ENCODE measurements around the gene RALGPS1. TPM values are rescaled to one million over a fixed set of nuclear protein-coding genes. Genes with fewer than 3 reads are reported as not detected.
A peak's percentile ranks its signal among the peaks of the same experiment; 100 is the strongest.

Gene RALGPS1
- total RNA-seq, 1 experiment from 2014 or later, result 18.6 TPM

- no peak overlapping the region for H2AFZ ChIP-seq (ENCODE audit: low read length)
- H3K4me2 ChIP-seq (ENCODE audit: insufficient read depth, insufficient read length, low read length), result no peak overlapping the region
- H2BK5ac ChIP-seq (ENCODE audit: insufficient read length, low read length), result no peak overlapping the region
- no peak overlapping the region for H3K9ac ChIP-seq (ENCODE audit: extremely low read depth, insufficient read length, low read length)
- DNase-seq, result no peak
- no peak overlapping the region for H4K8ac ChIP-seq (replicated peaks; ENCODE audit: insufficient read length, low read depth, low read length)
- no peak overlapping the region for H2BK15ac ChIP-seq (ENCODE audit: low read depth, low read length)
- no peaks in the 10 kb centered on the region for H3K9me3 ChIP-seq (ENCODE audit: control insufficient read depth, low read depth, low read length)
- no peak overlapping the region for H4K91ac ChIP-seq (ENCODE audit: insufficient read length, low read depth, low read length)
- H3K18ac ChIP-seq (ENCODE audit: insufficient read length, low read depth, low read length), result no peak overlapping the region
- H3K27ac ChIP-seq (ENCODE audit: insufficient read length, low read depth, low read length), result no peak overlapping the region
- no peaks in the 10 kb centered on the region for H3K27me3 ChIP-seq (ENCODE audit: insufficient read depth, low read length)
- no peak overlapping the region for H2BK12ac ChIP-seq (ENCODE audit: insufficient read length, low read depth, low read length)
- no peaks in the 10 kb centered on the region for H4K20me1 ChIP-seq (ENCODE audit: control insufficient read depth, insufficient read depth, insufficient read length)
- Mint-ChIP-seq H3K36me3 (ENCODE audit: insufficient read depth in 1 of 3, low read depth in 3 of 3) (0 out of 7 replicates have a peak, but pooled peaks cover 0 to 5% (median 0%) of the 10 kb centered on the region in 3 experiments), H3K4me3 (no peak overlapping the region), H3K4me1 (no peaks in the 10 kb centered on the region; a peak in 1 of 4 replicates), H3K9me3 (no peaks in the 10 kb centered on the region), H3K27ac (peak overlapping the region in 1 of 3 experiments; percentile 63; a peak in 2 of 7 replicates), H3K27me3 (ENCODE audit: low read depth) (no peaks in the 10 kb centered on the region; the same call in 1 of the 2 replicates)
- no CpG with 5 or more reads among the region's 3 CpGs for WGBS (ENCODE audit: extremely low coverage, insufficient read length, low lambda C conversion rate)
- H2BK120ac ChIP-seq (ENCODE audit: low read depth, low read length, poor library complexity, severe bottlenecking), result no peak overlapping the region
- no peak overlapping the region for H2BK20ac ChIP-seq (ENCODE audit: low read depth, low read length, poor library complexity, severe bottlenecking)
- H4K5ac ChIP-seq (ENCODE audit: insufficient read length, low read depth, low read length), result no peak overlapping the region
- H3K4me1 ChIP-seq (ENCODE audit: insufficient read depth, low read length), result no peaks in the 10 kb centered on the region
- no peaks in the 10 kb centered on the region for H3K79me1 ChIP-seq (ENCODE audit: insufficient read depth, low read depth, low read length, poor library complexity, severe bottlenecking)
- no peak overlapping the region for H3K4ac ChIP-seq (ENCODE audit: low read depth, low read length)
- H3T11ph ChIP-seq (ENCODE audit: low read length), result no peak overlapping the region
- H3K23me2 ChIP-seq (ENCODE audit: insufficient read length, low read depth, low read length, poor library complexity, severe bottlenecking), result no peaks in the 10 kb centered on the region
- TF ChIP-seq CTCF (conservative IDR thresholded peaks at IDR 0.05), result no peak
- no peak overlapping the region for H3K56ac ChIP-seq (ENCODE audit: insufficient read length, low read depth, low read length)
- H3K79me2 ChIP-seq (ENCODE audit: insufficient read depth, low read length), result peaks cover 2% of the 10 kb centered on the region; the same call in 1 of the 2 replicates
- no peak overlapping the region for H2AK5ac ChIP-seq (ENCODE audit: insufficient read length, low read length)
- H3K14ac ChIP-seq (ENCODE audit: insufficient read depth, low read length), result no peak overlapping the region
- no peak overlapping the region for H3K23ac ChIP-seq (ENCODE audit: insufficient read length, low read depth, low read length)
Observed at GRCh38 chr9:127050152-127050551, 135.6 kb downstream of the RALGPS1 start.

All from H9 (cell line).